CD14-positive monocyte (primary cell): Measurements from ENCODE around the gene FNDC3A. TPM values are rescaled to one million over a fixed set of nuclear protein-coding genes. Genes with fewer than 3 reads are reported as not detected.
A peak's percentile ranks its signal among the peaks of the same experiment; 100 is the strongest.
"Not testable (repeated sequence)": the region's sequence is repeated elsewhere in the genome, so short reads cannot be mapped to it uniquely, and the experiment has no call there.

Source experiments
- DNase-seq, 3 donors: peaks; one replicate each; pipeline ENCODE4 v3.0.0-alpha.2; 2011 to 2022
- H2AFZ ChIP-seq: 2 replicates; pipeline ENCODE4 v1.6.0; 2012; ENCODE audit warnings: mild to moderate bottlenecking, low read depth, low read length, inconsistent platforms; ENCODE audit not compliant: insufficient read depth, poor library complexity, severe bottlenecking
- H3K27ac ChIP-seq, 2 donors: 1 replicate in 1 of 2; 2 replicates in 1 of 2; pipeline ENCODE4 v1.5.1; 2012 to 2013; ENCODE audit warnings: low read length in 2 of 2, control low read depth in 1 of 2, inconsistent platforms in 1 of 2, low read depth in 1 of 2, mild to moderate bottlenecking in 1 of 2
- H3K27me3 ChIP-seq, 2 donors: one replicate each; pipeline versions ENCODE4 v1.6.0 to v1.6.1; 2011 to 2013; ENCODE audit warnings: low read length in 2 of 2; ENCODE audit not compliant: control insufficient read depth in 2 of 2, insufficient read depth in 2 of 2
- H3K36me3 ChIP-seq, 2 donors: replicated peaks in 1 of 2; 1 replicate in 1 of 2; 2 replicates in 1 of 2; pipeline versions ENCODE4 v1.5.1 to v1.6.1; 2012 to 2013; ENCODE audit warnings: low read length in 2 of 2, control low read depth in 1 of 2, inconsistent platforms in 1 of 2, mild to moderate bottlenecking in 1 of 2; ENCODE audit not compliant: insufficient read depth in 2 of 2, control insufficient read depth in 1 of 2
- H3K4me1 ChIP-seq, 2 donors: 1 replicate in 1 of 2; 2 replicates in 1 of 2; pipeline versions ENCODE4 v1.5.1 to v1.6.1; 2012 to 2013; ENCODE audit warnings: low read length in 2 of 2, control low read depth in 1 of 2, inconsistent platforms in 1 of 2, mild to moderate bottlenecking in 1 of 2, moderate library complexity in 1 of 2; ENCODE audit not compliant: insufficient read depth in 2 of 2, control insufficient read depth in 1 of 2
- H3K4me2 ChIP-seq: replicated peaks from 2 replicates; pipeline ENCODE3; 2012; ENCODE audit warnings: low read length, moderate library complexity, mild to moderate bottlenecking; ENCODE audit not compliant: poor library complexity, severe bottlenecking; ENCODE audit errors: extremely low read depth
- H3K4me3 ChIP-seq, 3 experiments: fragments of 200-600 bp in 1 of 3; sonication (generic) in 1 of 3; replicated peaks in 1 of 3; 1 replicate in 2 of 3; 2 replicates in 1 of 3; pipeline ENCODE4 v1.5.1; 2011 to 2013; ENCODE audit warnings: low read length in 3 of 3, mild to moderate bottlenecking in 3 of 3, control low read depth in 2 of 3, low read depth in 2 of 3, inconsistent platforms in 1 of 3, moderate library complexity in 1 of 3
- H3K79me2 ChIP-seq: 2 replicates; pipeline ENCODE4 v1.6.0; 2012; ENCODE audit warnings: mild to moderate bottlenecking, control low read depth, inconsistent platforms, low read length, moderate library complexity; ENCODE audit not compliant: insufficient read depth
- H3K9ac ChIP-seq: 2 replicates; pipeline ENCODE4 v1.6.0; 2017; ENCODE audit warnings: low read length, mild to moderate bottlenecking; ENCODE audit not compliant: insufficient read depth, poor library complexity, severe bottlenecking
- H3K9me3 ChIP-seq, 2 donors: replicated peaks in 1 of 2; 1 replicate in 1 of 2; 2 replicates in 1 of 2; pipeline versions ENCODE4 v1.5.1 to v1.6.1; 2012 to 2013; ENCODE audit warnings: low read length in 2 of 2, control low read depth in 1 of 2; ENCODE audit not compliant: control insufficient read depth in 1 of 2, insufficient read depth in 1 of 2
- H4K20me1 ChIP-seq: 2 replicates; pipeline ENCODE4 v1.6.0; 2012; ENCODE audit warnings: mild to moderate bottlenecking, low read length, control low read depth, moderate library complexity; ENCODE audit not compliant: insufficient read depth
- H3K27ac Mint-ChIP-seq, 7 donors: one replicate each; pipeline ENCODE4 v1.8.0; 2020; ENCODE audit warnings: mild to moderate bottlenecking in 7 of 7, mixed read lengths in 7 of 7, moderate library complexity in 6 of 7, inconsistent platforms in 2 of 7
- H3K27me3 Mint-ChIP-seq, 3 donors: one replicate each; pipeline ENCODE4 v1.8.0; 2021 to 2022; ENCODE audit warnings: low read depth in 3 of 3, mild to moderate bottlenecking in 3 of 3, mixed read lengths in 3 of 3, moderate library complexity in 3 of 3, inconsistent platforms in 1 of 3
- H3K36me3 Mint-ChIP-seq, 2 donors: one replicate each; pipeline ENCODE4 v1.8.0; 2020; ENCODE audit warnings: mixed read lengths in 2 of 2, inconsistent platforms in 1 of 2, mild to moderate bottlenecking in 1 of 2
- H3K4me1 Mint-ChIP-seq: one replicate; pipeline ENCODE4 v1.8.0; 2020; ENCODE audit warnings: mild to moderate bottlenecking, mixed read lengths
- H3K4me3 Mint-ChIP-seq, 2 donors: one replicate each; pipeline ENCODE4 v1.8.0; 2020; ENCODE audit warnings: mild to moderate bottlenecking in 2 of 2, mixed read lengths in 2 of 2, moderate library complexity in 1 of 2
- H3K9me3 Mint-ChIP-seq, 7 donors: one replicate each; pipeline ENCODE4 v1.8.0; 2020 to 2022; ENCODE audit warnings: mixed read lengths in 7 of 7, mild to moderate bottlenecking in 6 of 7, moderate library complexity in 6 of 7, inconsistent platforms in 2 of 7
- CTCF ChIP-seq: fragments of 200-600 bp; IDR thresholded peaks from one replicate; pipeline ENCODE4 v1.8.0; 2022; ENCODE audit warnings: antibody characterized with exemption, mild to moderate bottlenecking
- WGBS: methylation state at CpG from one replicate; pipeline ENCODE4 v1.1.5; 2013; ENCODE audit warnings: missing lambda C conversion rate; ENCODE audit not compliant: insufficient coverage; 5-methylcytosine and 5-hydroxymethylcytosine counted together
- intact Hi-C, 2 donors: fragments of 100-400 bp; cut with micrococcal nuclease; formaldehyde crosslinking; loops; one replicate each; pipeline versions ENCODE4 v1.15.0 to v1.15.1; 2023
- polyA plus RNA-seq, 3 donors: library from polyadenylated mRNA; depleted of rRNA in 1 of 3; unstranded in 2 of 3; stranded (reverse) in 1 of 3; fragments of 300-500 nt in 2 of 3; fragments of >200 nt in 1 of 3; fragmentation: Illumina TruSeq in 2 of 3; gene quantifications; 1 replicate in 2 of 3; 2 replicates in 1 of 3; pipeline ENCODE4 v1.2.3, GENCODE V29; 2012 to 2021

FNDC3A gene
- polyA plus RNA-seq, 3 donors = 8.3 to 27.0 (median 12.0) TPM

- intact Hi-C loops = no loop called here
- peaks cover 0 to 24% (median 12%) of the 10 kb centered on the region in 7 donors for H3K9me3 Mint-ChIP-seq
- H4K20me1 ChIP-seq = no peaks in the 10 kb centered on the region
- H3K4me3 Mint-ChIP-seq = no peak overlapping the region
- H2AFZ ChIP-seq = no peak overlapping the region
- no peak overlapping the region for H3K4me3 ChIP-seq
- H3K27ac Mint-ChIP-seq = no peak overlapping the region
- H3K27ac ChIP-seq = no peak overlapping the region
- no peak for DNase-seq
- H3K4me1 ChIP-seq = peaks cover 2 to 8% of the 10 kb centered on the region in 2 donors
- H3K27me3 Mint-ChIP-seq = no peaks in the 10 kb centered on the region
- peaks cover 6% of the 10 kb centered on the region for H3K79me2 ChIP-seq
- H3K9me3 ChIP-seq = peaks cover 0 to 6% of the 10 kb centered on the region in 2 donors
- no peaks in the 10 kb centered on the region for H3K27me3 ChIP-seq
- H3K4me2 ChIP-seq = no peak overlapping the region
- no peak for TF ChIP-seq CTCF
- H3K36me3 Mint-ChIP-seq = peaks cover 53 to 70% of the 10 kb centered on the region in 2 donors
- H3K9ac ChIP-seq = no peak overlapping the region
- H3K36me3 ChIP-seq = peaks cover 29 to 76% of the 10 kb centered on the region in 2 donors
- WGBS = 100% methylated on average over 1 of the region's 1 CpG
- H3K4me1 Mint-ChIP-seq = peaks cover 10% of the 10 kb centered on the region
Measured at GRCh38 chr13:49148405-49148804, 172.7 kb downstream of the FNDC3A start.

GRCh38 chr13:49157955-49158584 lies 182.4 kb downstream of the FNDC3A start:
- WGBS = 95% methylated on average over 4 of the region's 35 CpGs
- H3K36me3 Mint-ChIP-seq = peaks cover 45 to 46% of the 10 kb centered on the region in 2 donors
- H3K27me3 Mint-ChIP-seq, H3K9ac ChIP-seq, intact Hi-C loops, H3K9me3 ChIP-seq, H3K27ac ChIP-seq, H2AFZ ChIP-seq, H3K27me3 ChIP-seq, H4K20me1 ChIP-seq, H3K4me2 ChIP-seq, H3K4me3 ChIP-seq, H3K4me3 Mint-ChIP-seq, H3K4me1 ChIP-seq, H3K79me2 ChIP-seq, DNase-seq, H3K4me1 Mint-ChIP-seq: not testable (repeated sequence)
- H3K36me3 ChIP-seq = peaks cover 2 to 15% of the 10 kb centered on the region in 2 donors
- peak overlapping the region in 1 of 7 donors; percentile 10 for H3K27ac Mint-ChIP-seq
- peaks cover 8 to 26% (median 19%) of the 10 kb centered on the region in 7 donors for H3K9me3 Mint-ChIP-seq

DNA sequence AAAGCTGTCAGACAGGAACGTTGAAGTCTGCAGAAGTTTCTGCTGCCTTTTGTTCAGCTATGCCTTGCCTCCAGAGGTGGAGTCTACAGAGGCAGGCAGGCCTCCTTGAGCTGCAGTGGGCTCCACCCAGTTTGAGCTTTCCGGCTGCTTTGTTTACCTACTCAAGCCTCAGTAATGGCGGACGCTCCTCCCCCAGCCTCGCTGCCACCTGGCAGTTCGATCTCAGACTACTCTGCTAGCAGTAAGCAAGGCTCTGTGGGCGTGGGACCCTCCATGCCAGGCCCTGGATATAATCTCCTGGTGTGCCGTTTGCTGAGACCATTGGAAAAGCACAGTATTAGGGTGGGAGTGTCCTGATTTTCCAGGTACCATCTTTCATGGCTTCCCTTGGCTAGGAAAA lies 187.4 kb downstream of the FNDC3A start:
- H3K9me3 Mint-ChIP-seq = peaks cover 25 to 41% (median 33%) of the 10 kb centered on the region in 7 donors
- H3K4me1 ChIP-seq = peaks cover 11% of the 10 kb centered on the region in 2 donors
- H2AFZ ChIP-seq, H3K4me2 ChIP-seq, DNase-seq, H3K27me3 ChIP-seq, H3K4me3 Mint-ChIP-seq, H3K27ac ChIP-seq, H3K9ac ChIP-seq, intact Hi-C loops, H3K27ac Mint-ChIP-seq, H3K27me3 Mint-ChIP-seq, H3K4me3 ChIP-seq: not testable (repeated sequence)
- H3K4me1 Mint-ChIP-seq = peaks cover 18% of the 10 kb centered on the region
- peaks cover 20% of the 10 kb centered on the region for H3K79me2 ChIP-seq
- H3K36me3 ChIP-seq = peaks cover 22 to 48% of the 10 kb centered on the region in 2 donors
- peaks cover 17% of the 10 kb centered on the region for H4K20me1 ChIP-seq
- H3K36me3 Mint-ChIP-seq = peaks cover 67 to 70% of the 10 kb centered on the region in 2 donors
- 100% methylated on average over 8 of the region's 8 CpGs for WGBS
- peaks cover 15 to 19% of the 10 kb centered on the region in 2 donors for H3K9me3 ChIP-seq
